Measurements from ENCODE around the gene ESR1. TPM values are rescaled to one million over a fixed set of nuclear protein-coding genes. Genes with fewer than 3 reads are reported as not detected.

ESR1 gene
- polyA plus RNA-seq, 1 donor (not counting 4 experiments of a cell fraction or from before 2014, with no cell fraction given): 0.22 TPM

- no peak for TF ChIP-seq EZH2 (IDR thresholded peaks at IDR 0.05; ENCODE audit: low read length)
- no peak for TF ChIP-seq CTCF (optimal IDR thresholded peaks at IDR 0.05 in 1 of 3, IDR thresholded peaks at IDR 0.05 in 1 of 3, conservative IDR thresholded peaks at IDR 0.05 in 1 of 3; ENCODE audit: extremely low read depth in 1 of 3, insufficient read depth in 2 of 3, low read length in 3 of 3)
Measured at GRCh38 chr6:151761851-151762250, 45.6 kb upstream of the ESR1 start.

GRCh38 chr6:151762817-151763216 lies 44.7 kb upstream of the ESR1 start:
- Histone ChIP-seq H4K20me1 (ENCODE audit: control insufficient read depth, extremely low read depth, insufficient read depth, low read length) (no peaks in the 10 kb centered on the region), H3K9ac (ENCODE audit: control insufficient read depth, extremely low read depth, insufficient read depth, low read length) (no peak overlapping the region), H3K4me3 (ENCODE audit: control insufficient read depth in 2 of 3, extremely low read depth in 1 of 3, insufficient read depth in 2 of 3, low read depth in 1 of 3, low read length in 3 of 3) (peak overlapping the region in 2 of 3 experiments; percentile 69 to 73), H3K27me3 (ENCODE audit: control insufficient read depth, extremely low read depth, insufficient read depth, low read length) (no peaks in the 10 kb centered on the region), H3K79me2 (ENCODE audit: control insufficient read depth, insufficient read depth, low read length) (no peaks in the 10 kb centered on the region), H3K9me1 (ENCODE audit: control insufficient read depth, extremely low read depth, insufficient read depth, low read length) (no peaks in the 10 kb centered on the region), H3K9me3 (ENCODE audit: control insufficient read depth, low read depth, low read length) (no peaks in the 10 kb centered on the region), H3K36me3 (ENCODE audit: control insufficient read depth in 2 of 2, extremely low read depth in 1 of 2, insufficient read depth in 2 of 2, low read length in 2 of 2) (no peaks in the 10 kb centered on the region), H3K4me1 (ENCODE audit: control insufficient read depth, extremely low read depth, insufficient read depth, low read length) (peaks cover 18% of the 10 kb centered on the region), H2AFZ (ENCODE audit: control insufficient read depth, low read length) (no peak overlapping the region), H3K4me2 (ENCODE audit: control insufficient read depth, extremely low read depth, insufficient read depth, low read depth, low read length) (peak overlapping the region; percentile 89), H3K27ac (ENCODE audit: control insufficient read depth, insufficient read depth, low read length) (no peak overlapping the region)
- TF ChIP-seq EZH2 (IDR thresholded peaks at IDR 0.05; ENCODE audit: low read length) (no peak), CTCF (optimal IDR thresholded peaks at IDR 0.05 in 1 of 3, IDR thresholded peaks at IDR 0.05 in 1 of 3, conservative IDR thresholded peaks at IDR 0.05 in 1 of 3; ENCODE audit: extremely low read depth in 1 of 3, insufficient read depth in 2 of 3, low read length in 3 of 3) (no peak)
- dilution Hi-C loops (cut with MboI; ENCODE audit: extremely low pct_ligation_motif_present, low sequenced_read_pairs): no loop called here
- FAIRE-seq (no peak), DNase-seq (ENCODE audit: low read depth, low spot score) (no peak)

More at GRCh38 chr6:151761851-151762250, 45.6 kb upstream of the ESR1 start:
- Histone ChIP-seq H3K36me3 (ENCODE audit: control insufficient read depth in 2 of 2, extremely low read depth in 1 of 2, insufficient read depth in 2 of 2, low read length in 2 of 2) (no peaks in the 10 kb centered on the region), H3K9me1 (ENCODE audit: control insufficient read depth, extremely low read depth, insufficient read depth, low read length) (no peaks in the 10 kb centered on the region), H3K4me3 (ENCODE audit: control insufficient read depth in 2 of 3, extremely low read depth in 1 of 3, insufficient read depth in 2 of 3, low read depth in 1 of 3, low read length in 3 of 3) (no peak overlapping the region), H2AFZ (ENCODE audit: control insufficient read depth, low read length) (no peak overlapping the region), H3K79me2 (ENCODE audit: control insufficient read depth, insufficient read depth, low read length) (no peaks in the 10 kb centered on the region), H3K9me3 (ENCODE audit: control insufficient read depth, low read depth, low read length) (no peaks in the 10 kb centered on the region), H3K4me2 (ENCODE audit: control insufficient read depth, extremely low read depth, insufficient read depth, low read depth, low read length) (no peak overlapping the region), H3K4me1 (ENCODE audit: control insufficient read depth, extremely low read depth, insufficient read depth, low read length) (peaks cover 18% of the 10 kb centered on the region), H3K9ac (ENCODE audit: control insufficient read depth, extremely low read depth, insufficient read depth, low read length) (no peak overlapping the region), H3K27ac (ENCODE audit: control insufficient read depth, insufficient read depth, low read length) (no peak overlapping the region), H4K20me1 (ENCODE audit: control insufficient read depth, extremely low read depth, insufficient read depth, low read length) (no peaks in the 10 kb centered on the region), H3K27me3 (ENCODE audit: control insufficient read depth, extremely low read depth, insufficient read depth, low read length) (no peaks in the 10 kb centered on the region)
- dilution Hi-C loops (cut with MboI; ENCODE audit: extremely low pct_ligation_motif_present, low sequenced_read_pairs): no loop called here
- DNase-seq (ENCODE audit: low read depth, low spot score) (no peak), FAIRE-seq (no peak)

Measured in keratinocyte (primary cell).